Uterus (tissue), 2 donors: ENCODE measurements around the gene MUC5B.
"Not testable (repeated sequence)": the region's sequence is repeated elsewhere in the genome, so short reads cannot be mapped to it uniquely, and the experiment has no call there.

Experiments used
- POLR2A ChIP-seq, 2 donors: fragments of 450-650 bp; IDR thresholded peaks; one replicate each; pipeline ENCODE4 v1.6.1; 2016; ENCODE audit warnings: antibody characterized with exemption in 2 of 2, mild to moderate bottlenecking in 1 of 2, moderate library complexity in 1 of 2
- TF ChIP-seq, protein P1 (sequence below), 4 experiments: fragments of 200-600 bp in 2 of 4; fragments of 450-650 bp in 2 of 4; sonication (generic) in 2 of 4; IDR thresholded peaks; one replicate each; pipeline ENCODE4 v1.5.1; 2016 to 2019; ENCODE audit warnings: antibody characterized with exemption in 4 of 4, mild to moderate bottlenecking in 2 of 4, moderate library complexity in 1 of 4

DNA sequence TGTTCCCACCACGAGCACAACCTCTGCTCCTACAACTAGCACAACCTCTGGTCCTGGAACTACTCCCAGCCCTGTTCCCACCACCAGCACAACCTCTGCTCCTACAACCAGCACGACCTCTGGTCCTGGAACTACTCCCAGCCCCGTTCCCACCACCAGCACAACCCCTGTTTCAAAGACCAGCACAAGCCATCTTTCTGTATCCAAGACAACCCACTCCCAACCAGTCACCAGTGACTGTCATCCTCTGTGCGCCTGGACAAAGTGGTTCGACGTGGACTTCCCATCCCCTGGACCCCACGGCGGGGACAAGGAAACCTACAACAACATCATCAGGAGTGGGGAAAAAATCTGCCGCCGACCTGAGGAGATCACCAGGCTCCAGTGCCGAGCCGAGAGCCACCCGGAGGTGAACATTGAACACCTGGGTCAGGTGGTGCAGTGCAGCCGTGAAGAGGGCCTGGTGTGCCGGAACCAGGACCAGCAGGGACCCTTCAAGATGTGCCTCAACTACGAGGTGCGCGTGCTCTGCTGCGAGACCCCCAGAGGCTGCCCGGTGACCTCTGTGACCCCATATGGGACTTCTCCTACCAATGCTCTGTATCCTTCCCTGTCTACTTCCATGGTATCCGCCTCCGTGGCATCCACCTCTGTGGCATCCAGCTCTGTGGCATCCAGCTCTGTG, 30.9 kb upstream of the MUC5B start:
- TF ChIP-seq, protein P1, sequence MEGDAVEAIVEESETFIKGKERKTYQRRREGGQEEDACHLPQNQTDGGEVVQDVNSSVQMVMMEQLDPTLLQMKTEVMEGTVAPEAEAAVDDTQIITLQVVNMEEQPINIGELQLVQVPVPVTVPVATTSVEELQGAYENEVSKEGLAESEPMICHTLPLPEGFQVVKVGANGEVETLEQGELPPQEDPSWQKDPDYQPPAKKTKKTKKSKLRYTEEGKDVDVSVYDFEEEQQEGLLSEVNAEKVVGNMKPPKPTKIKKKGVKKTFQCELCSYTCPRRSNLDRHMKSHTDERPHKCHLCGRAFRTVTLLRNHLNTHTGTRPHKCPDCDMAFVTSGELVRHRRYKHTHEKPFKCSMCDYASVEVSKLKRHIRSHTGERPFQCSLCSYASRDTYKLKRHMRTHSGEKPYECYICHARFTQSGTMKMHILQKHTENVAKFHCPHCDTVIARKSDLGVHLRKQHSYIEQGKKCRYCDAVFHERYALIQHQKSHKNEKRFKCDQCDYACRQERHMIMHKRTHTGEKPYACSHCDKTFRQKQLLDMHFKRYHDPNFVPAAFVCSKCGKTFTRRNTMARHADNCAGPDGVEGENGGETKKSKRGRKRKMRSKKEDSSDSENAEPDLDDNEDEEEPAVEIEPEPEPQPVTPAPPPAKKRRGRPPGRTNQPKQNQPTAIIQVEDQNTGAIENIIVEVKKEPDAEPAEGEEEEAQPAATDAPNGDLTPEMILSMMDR (IDR thresholded peaks at IDR 0.05) = not testable (repeated sequence)
- TF ChIP-seq POLR2A (IDR thresholded peaks at IDR 0.05) = not testable (repeated sequence)
